IMR-90 (cell line): Measurements from ENCODE around the gene PHGDH.

Experiments used
- CEBPB ChIP-seq: IDR thresholded peaks from 2 replicates; pipeline ENCODE4 v1.6.1; 2012; ENCODE audit warnings: low read depth, low read length, improper control_type of control experiment
- CHD1 ChIP-seq: IDR thresholded peaks from 2 replicates; pipeline ENCODE4 v1.6.1; 2012; ENCODE audit warnings: low read depth, low read length, improper control_type of control experiment
- CTCF ChIP-seq: conservative IDR thresholded peaks from 2 replicates; pipeline ENCODE4 v1.5.1; 2012; ENCODE audit warnings: mild to moderate bottlenecking, low read depth, low read length, improper control_type of control experiment
- MAZ ChIP-seq: IDR thresholded peaks from 2 replicates; pipeline ENCODE4 v1.6.1; 2012; ENCODE audit warnings: low read depth, mild to moderate bottlenecking, low read length, improper control_type of control experiment, moderate library complexity, borderline replicate concordance
- POLR2A ChIP-seq: IDR thresholded peaks from 2 replicates; pipeline ENCODE4 v1.6.1; 2012; ENCODE audit warnings: mild to moderate bottlenecking, low read depth, low read length
- RFX5 ChIP-seq: IDR thresholded peaks from 2 replicates; pipeline ENCODE4 v1.8.0; 2012; ENCODE audit warnings: low read depth, mild to moderate bottlenecking, low read length, moderate library complexity
- SMC3 ChIP-seq: fragments of 150-350 bp; IDR thresholded peaks from 2 replicates; pipeline ENCODE4 v1.6.1; 2016; ENCODE audit warnings: low read depth, mild to moderate bottlenecking, antibody characterized with exemption, low read length, moderate library complexity

- no peak for TF ChIP-seq CTCF
- TF ChIP-seq SMC3, result no peak
- TF ChIP-seq CHD1, result no peak
- TF ChIP-seq MAZ, result no peak
- no peak for TF ChIP-seq CEBPB
- no peak for TF ChIP-seq RFX5
- TF ChIP-seq POLR2A, result no peak
These were observed 7.2 kb downstream of the PHGDH start for GRCh38 chr1:119718972-119719371.
